WERI-Rb-1 (cell line): ENCODE measurements around the gene NDRG3.

Experiments used
- DNase-seq: peaks from one replicate; pipeline ENCODE4 v3.0.0-alpha.2; 2020
- H3K27ac ChIP-seq: fragments of 250-450 bp; sonication (Bioruptor Pico); 2 replicates; pipeline ENCODE4 v1.5.1; 2020; ENCODE audit warnings: mild to moderate bottlenecking, moderate library complexity
- H3K27me3 ChIP-seq: fragments of 250-450 bp; sonication (Bioruptor Pico); 2 replicates; pipeline ENCODE4 v1.5.1; 2021; ENCODE audit warnings: mild to moderate bottlenecking, low read depth, moderate library complexity; ENCODE audit not compliant: insufficient read depth, severe bottlenecking
- H3K36me3 ChIP-seq: fragments of 250-450 bp; sonication (Bioruptor Pico); 2 replicates; pipeline ENCODE4 v1.5.1; 2020; ENCODE audit warnings: mild to moderate bottlenecking, moderate library complexity
- H3K4me3 ChIP-seq: 2 replicates; pipeline ENCODE4 v1.5.1; 2011; ENCODE audit warnings: low read depth, mild to moderate bottlenecking, control low read depth, low read length
- H3K9me3 ChIP-seq: fragments of 250-450 bp; sonication (Bioruptor Pico); 2 replicates; pipeline ENCODE4 v1.5.1; 2021; ENCODE audit warnings: mild to moderate bottlenecking, moderate library complexity; ENCODE audit not compliant: severe bottlenecking
- TF ChIP-seq, protein P1 (sequence below): IDR thresholded peaks from 2 replicates; pipeline ENCODE4 v1.5.1; 2011; ENCODE audit warnings: low read depth, mild to moderate bottlenecking, control low read depth, inconsistent platforms, low read length

NDRG3 gene

DNA sequence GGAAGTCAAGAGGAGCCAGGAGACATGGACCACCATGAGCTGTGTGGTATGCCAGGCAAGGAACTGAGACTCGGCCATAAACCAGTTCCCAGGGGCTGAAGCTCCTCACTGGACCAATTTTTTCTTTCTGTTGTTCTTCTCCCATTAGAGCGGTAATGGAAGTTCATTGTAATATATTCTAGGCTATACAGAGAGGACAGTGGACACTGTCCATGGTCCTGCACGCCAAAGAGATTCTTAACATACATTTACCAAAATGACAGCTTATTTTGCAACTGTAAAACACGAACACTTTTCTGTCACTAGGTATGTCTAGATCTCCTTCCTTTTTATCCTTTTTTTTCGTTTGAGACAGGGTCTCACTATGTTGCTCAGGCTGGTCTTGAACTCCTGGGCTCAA is 40.8 kb upstream of the NDRG3 start:
- H3K27ac ChIP-seq = no peak overlapping the region
- no peak for DNase-seq
- TF ChIP-seq, protein P1, sequence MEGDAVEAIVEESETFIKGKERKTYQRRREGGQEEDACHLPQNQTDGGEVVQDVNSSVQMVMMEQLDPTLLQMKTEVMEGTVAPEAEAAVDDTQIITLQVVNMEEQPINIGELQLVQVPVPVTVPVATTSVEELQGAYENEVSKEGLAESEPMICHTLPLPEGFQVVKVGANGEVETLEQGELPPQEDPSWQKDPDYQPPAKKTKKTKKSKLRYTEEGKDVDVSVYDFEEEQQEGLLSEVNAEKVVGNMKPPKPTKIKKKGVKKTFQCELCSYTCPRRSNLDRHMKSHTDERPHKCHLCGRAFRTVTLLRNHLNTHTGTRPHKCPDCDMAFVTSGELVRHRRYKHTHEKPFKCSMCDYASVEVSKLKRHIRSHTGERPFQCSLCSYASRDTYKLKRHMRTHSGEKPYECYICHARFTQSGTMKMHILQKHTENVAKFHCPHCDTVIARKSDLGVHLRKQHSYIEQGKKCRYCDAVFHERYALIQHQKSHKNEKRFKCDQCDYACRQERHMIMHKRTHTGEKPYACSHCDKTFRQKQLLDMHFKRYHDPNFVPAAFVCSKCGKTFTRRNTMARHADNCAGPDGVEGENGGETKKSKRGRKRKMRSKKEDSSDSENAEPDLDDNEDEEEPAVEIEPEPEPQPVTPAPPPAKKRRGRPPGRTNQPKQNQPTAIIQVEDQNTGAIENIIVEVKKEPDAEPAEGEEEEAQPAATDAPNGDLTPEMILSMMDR = no peak
- no peaks in the 10 kb centered on the region for H3K27me3 ChIP-seq
- H3K36me3 ChIP-seq = peaks cover 47% of the 10 kb centered on the region
- no peak overlapping the region for H3K4me3 ChIP-seq
- no peaks in the 10 kb centered on the region for H3K9me3 ChIP-seq

- TF ChIP-seq, protein P1 = no peak
- H3K36me3 ChIP-seq = peaks cover 43% of the 10 kb centered on the region
- no peaks in the 10 kb centered on the region for H3K27me3 ChIP-seq
- no peaks in the 10 kb centered on the region for H3K9me3 ChIP-seq
- no peak overlapping the region for H3K27ac ChIP-seq
- DNase-seq = no peak
- no peak overlapping the region for H3K4me3 ChIP-seq
Observed at GRCh38 chr20:36786246-36786645, 40.4 kb upstream of the NDRG3 start.

- Histone ChIP-seq H3K27me3 (no peaks in the 10 kb centered on the region), H3K9me3 (no peaks in the 10 kb centered on the region), H3K4me3 (no peak overlapping the region), H3K27ac (no peak overlapping the region), H3K36me3 (peaks cover 38% of the 10 kb centered on the region)
- no peak for DNase-seq
- TF ChIP-seq, protein P1 = no peak
Observed at GRCh38 chr20:36785308-36785707, 39.4 kb upstream of the NDRG3 start.

DNA sequence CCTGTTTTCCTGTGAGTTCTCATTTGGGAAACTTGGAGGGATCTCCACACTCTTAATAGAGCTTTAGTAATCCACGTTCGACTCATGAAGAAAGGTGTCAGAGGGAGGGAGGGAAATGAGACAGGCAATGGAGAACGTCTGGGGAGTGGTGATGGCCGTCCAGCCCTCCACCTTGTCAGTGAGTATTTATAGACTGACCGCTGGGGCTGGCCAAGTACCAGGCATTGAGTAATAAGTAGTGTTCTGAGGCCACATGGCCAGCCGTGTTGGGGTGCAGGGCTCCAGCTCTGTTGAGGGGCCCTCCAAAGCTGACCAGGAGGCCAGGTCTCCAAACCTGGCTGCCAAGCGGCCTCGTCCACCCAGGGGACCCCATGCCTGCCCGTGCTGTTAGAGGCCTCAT is 39.0 kb upstream of the NDRG3 start:
- H3K27me3 ChIP-seq = no peaks in the 10 kb centered on the region

GRCh38 chr20:36784116-36784515 is 38.2 kb upstream of the NDRG3 start:
- TF ChIP-seq, protein P1 = no peak
- DNase-seq = no peak
- Histone ChIP-seq H3K27ac (no peak overlapping the region), H3K9me3 (no peaks in the 10 kb centered on the region), H3K27me3 (no peaks in the 10 kb centered on the region), H3K36me3 (peaks cover 38% of the 10 kb centered on the region), H3K4me3 (no peak overlapping the region)

More for the DNA sequence above, 39.0 kb upstream of the NDRG3 start:
- TF ChIP-seq, protein P1 = no peak
- H3K4me3 ChIP-seq = no peak overlapping the region
- no peak overlapping the region for H3K27ac ChIP-seq
- H3K9me3 ChIP-seq = no peaks in the 10 kb centered on the region
- peaks cover 38% of the 10 kb centered on the region for H3K36me3 ChIP-seq
- no peak for DNase-seq

- Histone ChIP-seq H3K9me3 (no peaks in the 10 kb centered on the region), H3K27ac (no peak overlapping the region), H3K36me3 (peaks cover 12% of the 10 kb centered on the region), H3K27me3 (no peaks in the 10 kb centered on the region), H3K4me3 (no peak overlapping the region)
- no peak for DNase-seq
- TF ChIP-seq, protein P1 = no peak
Observed at GRCh38 chr20:36779656-36780025, 33.8 kb upstream of the NDRG3 start.
